Measurements from ENCODE around the gene ZBTB22. TPM values are rescaled to one million over a fixed set of nuclear protein-coding genes. Genes with fewer than 3 reads are reported as not detected.
A peak's percentile ranks its signal among the peaks of the same experiment; 100 is the strongest.

Gene ZBTB22
- total and polyA plus RNA-seq, 4 donors = 1.6 to 7.8 (median 4.7) TPM

GRCh38 chr6:33321227-33321626 is 3.7 kb upstream of the ZBTB22 start:
- TF ChIP-seq HNF4G (IDR thresholded peaks at IDR 0.05) = no peak
- no peak for TF ChIP-seq ATF3 (IDR thresholded peaks at IDR 0.05)
- TF ChIP-seq GABPA (IDR thresholded peaks at IDR 0.05 in 1 of 2, conservative IDR thresholded peaks at IDR 0.05 in 1 of 2) = no peak
- no peak for TF ChIP-seq FOXA2 (IDR thresholded peaks at IDR 0.05)
- no peak for TF ChIP-seq ZBTB33 (IDR thresholded peaks at IDR 0.05)
- TF ChIP-seq SP1 (IDR thresholded peaks at IDR 0.05) = no peak
- TF ChIP-seq RAD21 (IDR thresholded peaks at IDR 0.05) = no peak
- no peak for TF ChIP-seq TAF1 (conservative IDR thresholded peaks at IDR 0.05)
- peaks cover 0 to 16% (median 8%) of the 10 kb centered on the region in 4 donors for H3K36me3 ChIP-seq (ENCODE audit: control insufficient read depth in 4 of 4, insufficient read depth in 3 of 4, low read depth in 1 of 4, low read length in 3 of 4)
- no peak for DNase-seq (ENCODE audit: low spot score)
- no peaks in the 10 kb centered on the region for H3K27me3 ChIP-seq (ENCODE audit: control insufficient read depth in 4 of 4, insufficient read depth in 4 of 4, low read length in 3 of 4)
- H3K9ac ChIP-seq (ENCODE audit: low read depth in 1 of 2, low read length in 2 of 2) = no peak overlapping the region
- WGBS = 91% methylated on average over 9 of the region's 9 CpGs
- peaks cover 20 to 54% (median 48%) of the 10 kb centered on the region in 4 donors for H3K4me1 ChIP-seq (ENCODE audit: control insufficient read depth in 4 of 4, insufficient read depth in 4 of 4, low read length in 3 of 4)
- peak overlapping the region in 1 of 2 donors; percentile 85 for H3K27ac ChIP-seq (ENCODE audit: low read depth in 1 of 2, low read length in 2 of 2)
- H3K9me3 ChIP-seq (ENCODE audit: control insufficient read depth in 4 of 4, low read length in 3 of 4) = no peaks in the 10 kb centered on the region
- no peak overlapping the region for H3K4me3 ChIP-seq (ENCODE audit: low read depth in 1 of 3, low read length in 3 of 3)

- H3K36me3 ChIP-seq (ENCODE audit: control insufficient read depth in 4 of 4, insufficient read depth in 3 of 4, low read depth in 1 of 4, low read length in 3 of 4) = peaks cover 0 to 16% (median 8%) of the 10 kb centered on the region in 4 donors
- peaks cover 20 to 54% (median 48%) of the 10 kb centered on the region in 4 donors for H3K4me1 ChIP-seq (ENCODE audit: control insufficient read depth in 4 of 4, insufficient read depth in 4 of 4, low read length in 3 of 4)
- H3K27me3 ChIP-seq (ENCODE audit: control insufficient read depth in 4 of 4, insufficient read depth in 4 of 4, low read length in 3 of 4) = no peaks in the 10 kb centered on the region
- no peak overlapping the region for H3K4me3 ChIP-seq (ENCODE audit: low read depth in 1 of 3, low read length in 3 of 3)
- no peak overlapping the region for H3K9ac ChIP-seq (ENCODE audit: low read depth in 1 of 2, low read length in 2 of 2)
- H3K27ac ChIP-seq (ENCODE audit: low read depth in 1 of 2, low read length in 2 of 2) = peak overlapping the region; percentile 47 to 85
- 73% methylated on average over 32 of the region's 32 CpGs for WGBS
- H3K9me3 ChIP-seq (ENCODE audit: control insufficient read depth in 4 of 4, low read length in 3 of 4) = no peaks in the 10 kb centered on the region
- no peak for DNase-seq (ENCODE audit: low spot score)
- TF ChIP-seq RXRA (IDR thresholded peaks at IDR 0.05) (no peak), FOXA1 (IDR thresholded peaks at IDR 0.05) (no peak), MAX (IDR thresholded peaks at IDR 0.05) (no peak), GABPA (IDR thresholded peaks at IDR 0.05 in 1 of 2, conservative IDR thresholded peaks at IDR 0.05 in 1 of 2) (peak in 1 of 2 donors; percentile 7), TAF1 (conservative IDR thresholded peaks at IDR 0.05) (no peak), ATF3 (IDR thresholded peaks at IDR 0.05) (peak; percentile 59), JUND (IDR thresholded peaks at IDR 0.05) (peak; percentile 86 to 96), HNF4G (IDR thresholded peaks at IDR 0.05) (no peak), SP1 (IDR thresholded peaks at IDR 0.05) (no peak), HNF4A (conservative IDR thresholded peaks at IDR 0.05) (peak; percentile 13 to 29)
Observed at GRCh38 chr6:33320315-33321181, 3.0 kb upstream of the ZBTB22 start.

GRCh38 chr6:33319939-33320314 is 2.4 kb upstream of the ZBTB22 start:
- peak overlapping the region; percentile 47 to 85 for H3K27ac ChIP-seq (ENCODE audit: low read depth in 1 of 2, low read length in 2 of 2)
- H3K4me1 ChIP-seq (ENCODE audit: control insufficient read depth in 4 of 4, insufficient read depth in 4 of 4, low read length in 3 of 4) = peaks cover 21 to 59% (median 50%) of the 10 kb centered on the region in 4 donors
- peaks cover 0 to 16% (median 8%) of the 10 kb centered on the region in 4 donors for H3K36me3 ChIP-seq (ENCODE audit: control insufficient read depth in 4 of 4, insufficient read depth in 3 of 4, low read depth in 1 of 4, low read length in 3 of 4)
- no peaks in the 10 kb centered on the region for H3K9me3 ChIP-seq (ENCODE audit: control insufficient read depth in 4 of 4, low read length in 3 of 4)
- no peak overlapping the region for H3K4me3 ChIP-seq (ENCODE audit: low read depth in 1 of 3, low read length in 3 of 3)
- DNase-seq (ENCODE audit: low spot score) = no peak
- 92% methylated on average over 3 of the region's 3 CpGs for WGBS
- H3K27me3 ChIP-seq (ENCODE audit: control insufficient read depth in 4 of 4, insufficient read depth in 4 of 4, low read length in 3 of 4) = no peaks in the 10 kb centered on the region
- no peak overlapping the region for H3K9ac ChIP-seq (ENCODE audit: low read depth in 1 of 2, low read length in 2 of 2)
- TF ChIP-seq TAF1 (conservative IDR thresholded peaks at IDR 0.05) (no peak), FOXA2 (IDR thresholded peaks at IDR 0.05) (no peak), MAX (IDR thresholded peaks at IDR 0.05) (no peak), NR2F2 (IDR thresholded peaks at IDR 0.05) (no peak), FOXA1 (IDR thresholded peaks at IDR 0.05) (no peak), HNF4G (IDR thresholded peaks at IDR 0.05) (no peak), SP1 (IDR thresholded peaks at IDR 0.05) (no peak), GABPA (IDR thresholded peaks at IDR 0.05 in 1 of 2, conservative IDR thresholded peaks at IDR 0.05 in 1 of 2) (no peak), HNF4A (conservative IDR thresholded peaks at IDR 0.05) (no peak), RAD21 (IDR thresholded peaks at IDR 0.05) (no peak), CTCF (IDR thresholded peaks at IDR 0.05; ENCODE audit: low read depth, low read length, missing input control) (no peak), YY1 (IDR thresholded peaks at IDR 0.05) (no peak), EGR1 (IDR thresholded peaks at IDR 0.05; ENCODE audit: low read depth in 2 of 2) (no peak)

Data from liver (tissue), 9 donors.